Neural cell (in vitro differentiated cells): ENCODE results near the gene GRM4. TPM values are rescaled to one million over a fixed set of nuclear protein-coding genes. Genes with fewer than 3 reads are reported as not detected.

Source experiments
- H2AFZ ChIP-seq: fragments of 200-600, 300-800 bp; sonication (generic), shearing (Covaris generic); 2 replicates; pipeline ENCODE4 v1.6.0; 2014; ENCODE audit warnings: low read depth, mild to moderate bottlenecking, antibody characterized with exemption, low read length, moderate library complexity
- H3F3A ChIP-seq: fragments of 200-600 bp; shearing (Covaris generic); 2 replicates; pipeline ENCODE4 v1.6.1; 2016; ENCODE audit warnings: mild to moderate bottlenecking, moderate library complexity, mixed read lengths, antibody characterized with exemption, low read length; ENCODE audit not compliant: insufficient read depth, poor library complexity, severe bottlenecking
- H3K27ac ChIP-seq: fragments of 200-600, 300-800 bp; sonication (generic), shearing (Covaris generic); 2 replicates; pipeline ENCODE4 v1.5.1; 2014; ENCODE audit warnings: mild to moderate bottlenecking, low read length, moderate library complexity
- H3K27me3 ChIP-seq: fragments of 300-800, 200-600 bp; sonication (generic), shearing (Covaris generic); 2 replicates; pipeline ENCODE4 v1.6.0; 2014; ENCODE audit warnings: mild to moderate bottlenecking, low read depth, low read length, moderate library complexity; ENCODE audit not compliant: insufficient read depth
- H3K36me3 ChIP-seq: fragments of 300-800, 200-600 bp; sonication (generic), shearing (Covaris generic); 2 replicates; pipeline ENCODE4 v1.5.1; 2014; ENCODE audit warnings: mild to moderate bottlenecking, antibody characterized with exemption, low read length, moderate library complexity; ENCODE audit not compliant: insufficient read depth
- H3K4me2 ChIP-seq: fragments of 300-800, 200-600 bp; sonication (generic), shearing (Covaris generic); 2 replicates; pipeline ENCODE4 v1.6.0; 2014; ENCODE audit warnings: mild to moderate bottlenecking, low read length
- H3K4me3 ChIP-seq: fragments of 300-800, 200-600 bp; sonication (generic), shearing (Covaris generic); 2 replicates; pipeline ENCODE4 v1.5.1; 2014; ENCODE audit warnings: mild to moderate bottlenecking, low read length, moderate library complexity
- H3K79me2 ChIP-seq: fragments of 200-600 bp; shearing (Covaris generic); replicated peaks from 2 replicates; pipeline ENCODE4 v1.6.0; 2014; ENCODE audit warnings: mild to moderate bottlenecking, low read length, moderate library complexity; ENCODE audit not compliant: insufficient read depth
- H3K9ac ChIP-seq: fragments of 300-800, 200-600 bp; sonication (generic), shearing (Covaris generic); 2 replicates; pipeline ENCODE4 v1.6.1; 2016; ENCODE audit warnings: mild to moderate bottlenecking, low read length, mixed read lengths
- H3K9me2 ChIP-seq: fragments of 200-600 bp; shearing (Covaris generic); 2 replicates; pipeline ENCODE4 v1.6.1; 2016; ENCODE audit warnings: mild to moderate bottlenecking, low read length, mixed read lengths; ENCODE audit not compliant: insufficient read depth
- H3K9me3 ChIP-seq: fragments of 200-600, 300-800 bp; sonication (generic), shearing (Covaris generic); 2 replicates; pipeline ENCODE4 v1.6.1; 2016; ENCODE audit warnings: mild to moderate bottlenecking, mixed run types, low read length, moderate library complexity, mixed read lengths
- H4K20me1 ChIP-seq: fragments of 200-600 bp; shearing (Covaris generic); 2 replicates; pipeline ENCODE4 v1.6.1; 2016; ENCODE audit warnings: mild to moderate bottlenecking, mixed run types; ENCODE audit not compliant: insufficient read depth
- EP300 ChIP-seq: fragments of 450-650 bp; conservative IDR thresholded peaks from 2 replicates; pipeline ENCODE4 v1.6.1; 2014; ENCODE audit warnings: antibody characterized with exemption, mild to moderate bottlenecking, moderate library complexity; ENCODE audit not compliant: poor library complexity, severe bottlenecking
- EZH2 ChIP-seq: fragments of 200-600, 300-800 bp; shearing (Covaris generic), sonication (generic); IDR thresholded peaks from 2 replicates; pipeline ENCODE4 v1.6.1; 2014; ENCODE audit warnings: antibody characterized with exemption, low read length, borderline replicate concordance, mild to moderate bottlenecking; ENCODE audit not compliant: insufficient read depth, poor library complexity, severe bottlenecking
- MXI1 ChIP-seq: fragments of 450-650 bp; conservative IDR thresholded peaks from 2 replicates; pipeline ENCODE4 v1.6.1; 2014; ENCODE audit warnings: antibody characterized with exemption, mild to moderate bottlenecking; ENCODE audit not compliant: poor library complexity, severe bottlenecking
- POLR2AphosphoS5 ChIP-seq: IDR thresholded peaks from 2 replicates; pipeline ENCODE4 v1.6.1; 2012
- RAD21 ChIP-seq: fragments of 450-650 bp; conservative IDR thresholded peaks from 2 replicates; pipeline ENCODE4 v1.6.1; 2014; ENCODE audit warnings: antibody characterized with exemption, mild to moderate bottlenecking, moderate library complexity
- SMC3 ChIP-seq: fragments of 450-650 bp; conservative IDR thresholded peaks from 2 replicates; pipeline ENCODE4 v1.6.1; 2014; ENCODE audit warnings: antibody characterized with exemption, mild to moderate bottlenecking, moderate library complexity; ENCODE audit not compliant: poor library complexity
- TAF1 ChIP-seq: IDR thresholded peaks from 2 replicates; pipeline ENCODE4 v1.6.1; 2012; ENCODE audit warnings: low read depth
- polyA plus RNA-seq: library from polyadenylated mRNA; depleted of rRNA; stranded (reverse); fragments of >200 nt; gene quantifications from 2 replicates; pipeline ENCODE4 v1.2.3, GENCODE V29; 2014
- TF ChIP-seq, protein P1 (sequence below): fragments of 450-650 bp; IDR thresholded peaks from 2 replicates; pipeline ENCODE4 v1.5.1; 2014; ENCODE audit warnings: antibody characterized with exemption, mild to moderate bottlenecking, moderate library complexity; ENCODE audit not compliant: poor library complexity, severe bottlenecking
- TF ChIP-seq, protein P2 (sequence below): IDR thresholded peaks from 2 replicates; pipeline ENCODE4 v1.6.1; 2012; ENCODE audit warnings: borderline replicate concordance

The GRM4 gene
- polyA plus RNA-seq, 1 donor from 2014 or later: 2.1 TPM

DNA sequence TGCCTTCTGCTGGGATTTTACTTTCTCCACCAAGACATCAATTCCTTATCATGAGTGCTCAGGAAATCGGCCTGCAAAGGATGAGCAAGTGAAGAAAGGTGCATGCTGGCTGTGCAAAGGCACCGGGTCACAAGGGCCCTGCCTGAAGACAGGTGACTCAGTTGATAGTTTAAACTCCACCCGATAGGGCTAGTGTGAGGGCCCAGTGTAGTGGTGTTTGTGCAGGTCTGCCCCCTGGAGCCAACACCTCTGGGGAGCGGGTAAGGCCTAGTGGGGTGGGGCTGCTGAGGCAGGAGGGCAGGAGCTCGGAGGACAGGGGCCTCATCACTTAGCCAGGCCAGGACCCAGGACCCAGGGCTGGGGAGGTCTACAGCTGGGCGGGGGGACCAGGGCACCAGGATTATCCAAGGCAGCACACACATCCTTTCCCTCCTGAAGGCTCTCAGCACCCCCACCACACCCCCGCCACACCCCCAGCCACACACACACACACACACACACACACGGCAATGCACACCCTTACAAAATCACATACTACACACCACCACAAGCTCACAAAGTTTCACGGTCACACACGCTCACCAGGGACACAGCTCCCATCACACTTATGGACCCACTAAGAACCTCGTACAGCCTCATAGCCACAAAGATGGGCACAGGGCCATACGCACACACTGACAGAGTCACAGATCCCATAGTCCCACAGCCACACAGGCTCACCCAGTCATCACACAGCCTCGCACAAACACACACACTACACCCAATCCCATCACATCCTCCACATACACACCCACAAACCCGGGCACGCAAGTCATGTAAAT, 75.4 kb downstream of the GRM4 start:
- Histone ChIP-seq H3K9me3 (no peaks in the 10 kb centered on the region), H4K20me1 (no peaks in the 10 kb centered on the region), H3K4me2 (no peak overlapping the region), H3K79me2 (no peaks in the 10 kb centered on the region), H3K9ac (no peak overlapping the region), H3K9me2 (no peaks in the 10 kb centered on the region), H2AFZ (no peak overlapping the region), H3K27me3 (no peaks in the 10 kb centered on the region), H3F3A (no peaks in the 10 kb centered on the region), H3K4me3 (no peak overlapping the region), H3K36me3 (no peaks in the 10 kb centered on the region), H3K27ac (no peak overlapping the region)
- TF ChIP-seq SMC3 (no peak), EZH2 (no peak), RAD21 (no peak), MXI1 (no peak), TAF1 (no peak), POLR2AphosphoS5 (no peak), EP300 (no peak)
- TF ChIP-seq, protein P1, sequence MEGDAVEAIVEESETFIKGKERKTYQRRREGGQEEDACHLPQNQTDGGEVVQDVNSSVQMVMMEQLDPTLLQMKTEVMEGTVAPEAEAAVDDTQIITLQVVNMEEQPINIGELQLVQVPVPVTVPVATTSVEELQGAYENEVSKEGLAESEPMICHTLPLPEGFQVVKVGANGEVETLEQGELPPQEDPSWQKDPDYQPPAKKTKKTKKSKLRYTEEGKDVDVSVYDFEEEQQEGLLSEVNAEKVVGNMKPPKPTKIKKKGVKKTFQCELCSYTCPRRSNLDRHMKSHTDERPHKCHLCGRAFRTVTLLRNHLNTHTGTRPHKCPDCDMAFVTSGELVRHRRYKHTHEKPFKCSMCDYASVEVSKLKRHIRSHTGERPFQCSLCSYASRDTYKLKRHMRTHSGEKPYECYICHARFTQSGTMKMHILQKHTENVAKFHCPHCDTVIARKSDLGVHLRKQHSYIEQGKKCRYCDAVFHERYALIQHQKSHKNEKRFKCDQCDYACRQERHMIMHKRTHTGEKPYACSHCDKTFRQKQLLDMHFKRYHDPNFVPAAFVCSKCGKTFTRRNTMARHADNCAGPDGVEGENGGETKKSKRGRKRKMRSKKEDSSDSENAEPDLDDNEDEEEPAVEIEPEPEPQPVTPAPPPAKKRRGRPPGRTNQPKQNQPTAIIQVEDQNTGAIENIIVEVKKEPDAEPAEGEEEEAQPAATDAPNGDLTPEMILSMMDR: no peak
- TF ChIP-seq, protein P2, sequence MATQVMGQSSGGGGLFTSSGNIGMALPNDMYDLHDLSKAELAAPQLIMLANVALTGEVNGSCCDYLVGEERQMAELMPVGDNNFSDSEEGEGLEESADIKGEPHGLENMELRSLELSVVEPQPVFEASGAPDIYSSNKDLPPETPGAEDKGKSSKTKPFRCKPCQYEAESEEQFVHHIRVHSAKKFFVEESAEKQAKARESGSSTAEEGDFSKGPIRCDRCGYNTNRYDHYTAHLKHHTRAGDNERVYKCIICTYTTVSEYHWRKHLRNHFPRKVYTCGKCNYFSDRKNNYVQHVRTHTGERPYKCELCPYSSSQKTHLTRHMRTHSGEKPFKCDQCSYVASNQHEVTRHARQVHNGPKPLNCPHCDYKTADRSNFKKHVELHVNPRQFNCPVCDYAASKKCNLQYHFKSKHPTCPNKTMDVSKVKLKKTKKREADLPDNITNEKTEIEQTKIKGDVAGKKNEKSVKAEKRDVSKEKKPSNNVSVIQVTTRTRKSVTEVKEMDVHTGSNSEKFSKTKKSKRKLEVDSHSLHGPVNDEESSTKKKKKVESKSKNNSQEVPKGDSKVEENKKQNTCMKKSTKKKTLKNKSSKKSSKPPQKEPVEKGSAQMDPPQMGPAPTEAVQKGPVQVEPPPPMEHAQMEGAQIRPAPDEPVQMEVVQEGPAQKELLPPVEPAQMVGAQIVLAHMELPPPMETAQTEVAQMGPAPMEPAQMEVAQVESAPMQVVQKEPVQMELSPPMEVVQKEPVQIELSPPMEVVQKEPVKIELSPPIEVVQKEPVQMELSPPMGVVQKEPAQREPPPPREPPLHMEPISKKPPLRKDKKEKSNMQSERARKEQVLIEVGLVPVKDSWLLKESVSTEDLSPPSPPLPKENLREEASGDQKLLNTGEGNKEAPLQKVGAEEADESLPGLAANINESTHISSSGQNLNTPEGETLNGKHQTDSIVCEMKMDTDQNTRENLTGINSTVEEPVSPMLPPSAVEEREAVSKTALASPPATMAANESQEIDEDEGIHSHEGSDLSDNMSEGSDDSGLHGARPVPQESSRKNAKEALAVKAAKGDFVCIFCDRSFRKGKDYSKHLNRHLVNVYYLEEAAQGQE: no peak

DNA sequence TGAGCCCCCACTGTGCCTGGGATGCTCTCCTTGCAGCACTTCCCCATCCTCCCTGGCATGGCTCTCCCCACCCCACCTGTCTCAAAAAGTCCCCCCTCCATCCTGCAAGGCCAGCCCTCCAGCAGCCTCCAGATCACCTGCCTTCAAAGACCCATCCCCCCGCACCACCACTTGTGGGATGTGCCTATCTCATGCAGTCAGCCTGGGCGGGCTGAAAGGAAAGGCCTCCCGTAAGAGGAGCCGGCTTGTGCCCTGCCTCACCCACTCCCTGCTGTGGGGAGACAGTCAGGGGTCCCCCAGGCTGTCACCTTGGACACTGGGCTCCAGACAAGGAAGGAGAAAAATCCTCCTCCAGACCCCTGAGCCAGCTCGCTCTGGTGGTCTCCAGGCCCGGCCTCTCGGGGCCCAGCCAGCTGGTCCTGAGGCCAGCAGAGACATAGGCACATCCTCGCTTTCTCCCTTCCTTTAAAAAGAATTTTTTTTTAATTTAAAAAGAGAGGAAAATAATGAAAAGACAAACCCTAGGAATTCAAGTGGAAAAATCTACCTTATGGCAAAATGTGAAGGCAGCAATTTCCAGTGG, 77.3 kb downstream of the GRM4 start:
- H3K9me3 ChIP-seq: no peaks in the 10 kb centered on the region
- no peaks in the 10 kb centered on the region for H4K20me1 ChIP-seq
- no peaks in the 10 kb centered on the region for H3K36me3 ChIP-seq
- H3F3A ChIP-seq: no peaks in the 10 kb centered on the region
- H2AFZ ChIP-seq: no peak overlapping the region
- H3K27me3 ChIP-seq: no peaks in the 10 kb centered on the region
- H3K4me2 ChIP-seq: no peak overlapping the region
- TF ChIP-seq, protein P1: no peak
- TF ChIP-seq TAF1 (no peak), RAD21 (peak; percentile 26), EZH2 (no peak), EP300 (no peak), MXI1 (no peak), POLR2AphosphoS5 (no peak), SMC3 (peak; percentile 30)
- TF ChIP-seq, protein P2: no peak
- no peak overlapping the region for H3K4me3 ChIP-seq
- no peak overlapping the region for H3K27ac ChIP-seq
- no peaks in the 10 kb centered on the region for H3K9me2 ChIP-seq
- H3K79me2 ChIP-seq: no peaks in the 10 kb centered on the region
- H3K9ac ChIP-seq: no peak overlapping the region
